HepG2 (cell line): ENCODE measurements around the gene SYVN1. TPM values are rescaled to one million over a fixed set of nuclear protein-coding genes. Genes with fewer than 3 reads are reported as not detected.

Source experiments
- ARID3A ChIP-seq: IDR thresholded peaks from 2 replicates; pipeline ENCODE4 v1.6.1; 2012; ENCODE audit warnings: low read depth, low read length, improper control_type of control experiment
- CENPX ChIP-seq: sonication (generic); formaldehyde crosslinking; IDR thresholded peaks from 2 replicates; pipeline ENCODE4 v1.9.0; 2021; ENCODE audit warnings: mild to moderate bottlenecking, missing genetic modification reagents, moderate library complexity
- HNF1B ChIP-seq: sonication (generic); formaldehyde crosslinking; IDR thresholded peaks from 2 replicates; pipeline ENCODE4 v1.5.1; 2020; ENCODE audit warnings: mild to moderate bottlenecking, moderate library complexity, missing genetic modification reagents
- PBX3 ChIP-seq: sonication (generic); formaldehyde crosslinking; IDR thresholded peaks from 2 replicates; pipeline ENCODE4 v1.8.1; 2023; ENCODE audit warnings: missing genetic modification reagents, inconsistent platforms, borderline replicate concordance
- RFXAP ChIP-seq: sonication (generic); formaldehyde crosslinking; IDR thresholded peaks from 2 replicates; pipeline ENCODE4 v1.4.0; 2020; ENCODE audit warnings: missing genetic modification reagents, borderline replicate concordance
- TAF15 ChIP-seq: fragments of 200-400 bp; formaldehyde crosslinking; IDR thresholded peaks from one replicate; pipeline ENCODE4 v1.6.1; 2018; ENCODE audit warnings: mild to moderate bottlenecking, low read depth, low read length; ENCODE audit not compliant: poor library complexity, severe bottlenecking
- TFAP4 ChIP-seq: sonication (generic); IDR thresholded peaks from 2 replicates; pipeline ENCODE4 v1.6.1; 2016; ENCODE audit warnings: low read depth, borderline replicate concordance
- ZBTB40 ChIP-seq, 2 experiments: fragments of 450-650 bp in 1 of 2; sonication (generic) in 1 of 2; formaldehyde crosslinking in 1 of 2; IDR thresholded peaks; 2 replicates each; pipeline versions ENCODE4 v1.6.1 to v1.8.0; 2016 to 2022; ENCODE audit warnings: antibody characterized with exemption in 1 of 2, mild to moderate bottlenecking in 1 of 2, missing genetic modification reagents in 1 of 2
- ZNF30 ChIP-seq: sonication (generic); formaldehyde crosslinking; IDR thresholded peaks from 2 replicates; pipeline ENCODE4 v1.5.0; 2020; ENCODE audit warnings: mild to moderate bottlenecking, missing genetic modification reagents
- ZNF34 ChIP-seq: sonication (generic); formaldehyde crosslinking; IDR thresholded peaks from 2 replicates; pipeline ENCODE4 v1.4.0; 2020; ENCODE audit warnings: mild to moderate bottlenecking, missing genetic modification reagents, borderline replicate concordance
- ZNF501 ChIP-seq: sonication (generic); formaldehyde crosslinking; IDR thresholded peaks from 2 replicates; pipeline ENCODE4 v1.5.1; 2020; ENCODE audit warnings: mild to moderate bottlenecking, moderate library complexity, missing genetic modification reagents
- ZSCAN30 ChIP-seq: sonication (generic); formaldehyde crosslinking; IDR thresholded peaks from 2 replicates; pipeline ENCODE4 v1.5.0; 2020; ENCODE audit warnings: mild to moderate bottlenecking, missing genetic modification reagents
- polyA plus RNA-seq, 8 experiments: library from polyadenylated mRNA; depleted of rRNA in 3 of 8; stranded (reverse) in 7 of 8; unstranded in 1 of 8; fragments of >200 nt; fragmentation: Illumina TruSeq in 4 of 8; extraction: Trizol in 4 of 8; gene quantifications; 2 replicates each; pipeline versions ENCODE4 v1.2.1 to v1.2.3, GENCODE V29; 2011 to 2016; ENCODE audit warnings: low read depth in 4 of 8, missing spikeins in 1 of 8, mixed read lengths in 1 of 8; ENCODE audit not compliant: insufficient read depth in 1 of 8
- total RNA-seq, 5 experiments: library from RNA; depleted of rRNA; stranded (reverse); fragments of >200 nt; fragmentation: Illumina TruSeq; extraction: Trizol; gene quantifications; 2 replicates each; pipeline ENCODE4 v1.2.3, GENCODE V29; 2016; ENCODE audit warnings: low read depth in 1 of 5

The SYVN1 gene
- total and polyA plus RNA-seq, 2 of the 13 experiments (the other 11 are each of a cell fraction or from before 2014, with no cell fraction given) = 10.3 to 22.5 TPM

GRCh38 chr11:65111744-65112545, 22.4 kb downstream of the SYVN1 start, which contains the start of gene TM7SF2 (continued):
- TF ChIP-seq ZBTB40 (IDR thresholded peaks at IDR 0.05) (no peak), ZBTB40 (CRISPR knock-in tag; IDR thresholded peaks at IDR 0.05) (no peak), HNF1B (CRISPR knock-in tag) (peak; percentile 62; the same call in 1 of the 2 replicates), PBX3 (CRISPR knock-in tag) (no peak; the same call in 1 of the 2 replicates), ZNF34 (CRISPR knock-in tag) (no peak), RFXAP (CRISPR knock-in tag) (0 out of 2 replicates have a peak, but pooled peaks have one; percentile 74), TAF15 (no peak), ZNF30 (CRISPR knock-in tag) (no peak), ZSCAN30 (CRISPR knock-in tag) (peak; percentile 50; the same call in 1 of the 2 replicates), CENPX (CRISPR knock-in tag) (no peak), TFAP4 (0 out of 2 replicates have a peak, but pooled peaks have one; percentile 24), ARID3A (no peak), ZNF501 (CRISPR knock-in tag) (peak; percentile 68; the same call in 1 of the 2 replicates)
